Endothelial cell of umbilical vein (primary cell): ENCODE results near the gene KIRREL1. TPM values are rescaled to one million over a fixed set of nuclear protein-coding genes. Genes with fewer than 3 reads are reported as not detected.

Source experiments
- Bru-seq: library from RNA; stranded (reverse); fragments of 400-500 nt; gene quantifications from one replicate; lab custom pipeline; 2021; lab: Mats Ljungman, UMichigan
- BruChase-seq, 2 experiments: library from RNA; stranded (reverse); fragments of 400-500 nt; gene quantifications; one replicate each; lab custom pipeline; 2021; lab: Mats Ljungman, UMichigan
- BruUV-seq: library from RNA; stranded (reverse); fragments of 400-500 nt; replicated peaks from 2 replicates; lab custom pipeline; 2021; lab: Mats Ljungman, UMichigan
- CTCF ChIA-PET: fragments of 300-600, 350-600 bp; sonication (Branson Sonifier 250); formaldehyde crosslinking; loops from one replicate; lab custom pipeline; 2021; ENCODE audit warnings: antibody characterized with exemption, inconsistent platforms; lab: Charles Lee
- POLR2A ChIA-PET: fragments of 300-600, 350-600 bp; sonication (Branson Sonifier 250); formaldehyde crosslinking; loops from one replicate; lab custom pipeline; 2021; ENCODE audit warnings: antibody characterized with exemption, inconsistent platforms; lab: Charles Lee
- DNase-seq: peaks from one replicate; pipeline ENCODE4 v3.0.0-alpha.2; 2011; ENCODE audit warnings: low read depth, low spot score
- FAIRE-seq: peaks from 2 replicates; lab custom pipeline; 2011; peaks lifted over from hg19 to GRCh38; lab: Jason Lieb, UNC
- H2AFZ ChIP-seq: 2 replicates; pipeline ENCODE4 v1.6.0; 2012; ENCODE audit warnings: low read depth, low read length, control low read depth, inconsistent platforms
- H3K27ac ChIP-seq: 2 replicates; pipeline ENCODE4 v1.5.1; 2011; ENCODE audit warnings: low read depth, mild to moderate bottlenecking, control low read depth, low read length, moderate library complexity; ENCODE audit not compliant: insufficient read depth
- H3K27me3 ChIP-seq, 2 experiments: 2 replicates each; pipeline versions ENCODE4 v1.6.0 to v1.6.1; 2011; ENCODE audit warnings: low read length in 2 of 2, mixed read lengths in 1 of 2; ENCODE audit not compliant: control insufficient read depth in 2 of 2, insufficient read depth in 2 of 2
- H3K36me3 ChIP-seq, 2 experiments: 2 replicates in 1 of 2; 3 replicates in 1 of 2; pipeline ENCODE4 v1.5.1; 2011; ENCODE audit warnings: low read length in 2 of 2, mild to moderate bottlenecking in 1 of 2, moderate library complexity in 1 of 2; ENCODE audit not compliant: control insufficient read depth in 2 of 2, insufficient read depth in 2 of 2; ENCODE audit errors: extremely low read depth in 1 of 2
- H3K4me1 ChIP-seq: 3 replicates; pipeline ENCODE4 v1.5.1; 2011; ENCODE audit warnings: mild to moderate bottlenecking, low read length; ENCODE audit not compliant: control insufficient read depth, insufficient read depth; ENCODE audit errors: extremely low read depth
- H3K4me2 ChIP-seq: 2 replicates; pipeline ENCODE4 v1.6.1; 2011; ENCODE audit warnings: low read length, control low read depth, mixed read lengths; ENCODE audit not compliant: insufficient read depth
- H3K4me3 ChIP-seq, 3 experiments: fragments of 200-600 bp in 1 of 3; sonication (generic), shearing (Covaris generic) in 1 of 3; replicated peaks in 1 of 3; 2 replicates each; pipeline ENCODE4 v1.5.1; 2011 to 2016; ENCODE audit warnings: control low read depth in 3 of 3, low read length in 3 of 3, mild to moderate bottlenecking in 2 of 3, inconsistent platforms in 1 of 3, low read depth in 1 of 3, moderate library complexity in 1 of 3; ENCODE audit not compliant: insufficient read depth in 1 of 3
- H3K79me2 ChIP-seq: 2 replicates; pipeline ENCODE4 v1.6.0; 2012; ENCODE audit warnings: low read length, inconsistent platforms; ENCODE audit not compliant: control insufficient read depth, insufficient read depth
- H3K9ac ChIP-seq: replicated peaks from 2 replicates; pipeline ENCODE3; 2011; ENCODE audit warnings: low read length, control low read depth; ENCODE audit not compliant: insufficient read depth; ENCODE audit errors: extremely low read depth
- H3K9me1 ChIP-seq: replicated peaks from 3 replicates; pipeline ENCODE4 v1.6.0; 2011; ENCODE audit warnings: mild to moderate bottlenecking, low read length; ENCODE audit not compliant: control insufficient read depth, insufficient read depth; ENCODE audit errors: extremely low read depth
- H3K9me3 ChIP-seq: replicated peaks from 2 replicates; pipeline ENCODE4 v1.5.1; 2012; ENCODE audit warnings: low read length, inconsistent platforms; ENCODE audit not compliant: control insufficient read depth, insufficient read depth
- H4K20me1 ChIP-seq: replicated peaks from 2 replicates; pipeline ENCODE3; 2011; ENCODE audit warnings: mild to moderate bottlenecking, low read length; ENCODE audit not compliant: control insufficient read depth, insufficient read depth; ENCODE audit errors: extremely low read depth
- EZH2 ChIP-seq: IDR thresholded peaks from 2 replicates; pipeline ENCODE4 v1.6.1; 2012; ENCODE audit warnings: borderline replicate concordance, low read depth, mild to moderate bottlenecking, moderate library complexity, low read length, inconsistent platforms; ENCODE audit not compliant: severe bottlenecking
- FOS ChIP-seq: IDR thresholded peaks from 2 replicates; pipeline ENCODE4 v1.6.1; 2011; ENCODE audit warnings: mild to moderate bottlenecking, low read length, moderate library complexity, borderline replicate concordance; ENCODE audit not compliant: insufficient read depth
- GATA2 ChIP-seq: IDR thresholded peaks from 2 replicates; pipeline ENCODE4 v1.7.0; 2011; ENCODE audit warnings: low read depth, mild to moderate bottlenecking, moderate library complexity, mixed read lengths, low read length; ENCODE audit not compliant: insufficient read length, insufficient read depth
- JUN ChIP-seq: IDR thresholded peaks from 2 replicates; pipeline ENCODE4 v1.6.1; 2011; ENCODE audit warnings: borderline replicate concordance, low read depth; ENCODE audit not compliant: insufficient read length, insufficient read depth
- MYC ChIP-seq: IDR thresholded peaks from one replicate; pipeline ENCODE4 v1.6.1; 2011; ENCODE audit warnings: mild to moderate bottlenecking, low read depth, low read length
- POLR2A ChIP-seq: IDR thresholded peaks from 2 replicates; pipeline ENCODE4 v1.6.1; 2012; ENCODE audit warnings: low read depth, mild to moderate bottlenecking, control low read depth, low read length
- POLR2AphosphoS5 ChIP-seq: IDR thresholded peaks from 2 replicates; pipeline ENCODE4 v1.6.1; 2012; ENCODE audit warnings: low read depth, mild to moderate bottlenecking, control low read depth, low read length, moderate library complexity; ENCODE audit not compliant: insufficient read depth
- dilution Hi-C: fragments of 300-500 bp; cut with MboI; formaldehyde crosslinking; loops from one replicate; pipeline ENCODE4 v1.15.0; 2019; ENCODE audit warnings: low sequenced_read_pairs; ENCODE audit not compliant: extremely low pct_ligation_motif_present
- intact Hi-C: fragments of 100-400 bp; cut with micrococcal nuclease; formaldehyde crosslinking; loops from one replicate; pipeline ENCODE4 v1.10.0; 2022
- long read RNA-seq: library from polyadenylated mRNA; stranded (forward); transcript quantifications from one replicate; pipeline ENCODE4 v2.0.0, GENCODE V29; 2021
- polyA minus RNA-seq, 3 experiments: library from RNA; depleted of rRNA, polyadenylated mRNA; stranded (reverse); fragments of >200 nt; gene quantifications; 1 replicate in 1 of 3; 2 replicates in 2 of 3; pipeline ENCODE4 v1.2.3, GENCODE V29; 2011
- polyA plus RNA-seq, 4 experiments: library from polyadenylated mRNA; depleted of rRNA in 3 of 4; stranded (reverse) in 3 of 4; unstranded in 1 of 4; fragments of >200 nt; gene quantifications; 2 replicates each; pipeline versions ENCODE4 v1.2.1 to v1.2.3, GENCODE V29; 2011 to 2012; ENCODE audit warnings: missing spikeins in 1 of 4
- total RNA-seq: library from RNA; stranded (reverse); gene quantifications from 2 replicates; pipeline ENCODE4 v1.2.3, GENCODE V29; 2021
- TF ChIP-seq, protein P1 (sequence below): IDR thresholded peaks from 2 replicates; pipeline ENCODE4 v1.6.1; 2011; ENCODE audit not compliant: insufficient read depth, insufficient read length
- TF ChIP-seq, protein P2 (sequence below), 2 donors: IDR thresholded peaks; 1 replicate in 1 of 2; 2 replicates in 1 of 2; pipeline ENCODE4 v1.5.1; 2011; ENCODE audit warnings: low read length in 2 of 2, mild to moderate bottlenecking in 2 of 2, moderate library complexity in 2 of 2, control low read depth in 1 of 2, inconsistent platforms in 1 of 2, low read depth in 1 of 2; ENCODE audit not compliant: insufficient read depth in 1 of 2; ENCODE audit errors: extremely low read depth in 1 of 2

KIRREL1 gene
- total RNA-seq (53.6 and 57.6 TPM in 2 replicates), polyA plus RNA-seq (30.7 and 35.6 TPM in 2 replicates), polyA minus RNA-seq (63.2 and 77.1 TPM in 2 replicates), Bru-seq, nascent RNA (percentile 76 among the genes with signal in this experiment), BruChase-seq, experiment 1, labeled RNA remaining after a 6-hour chase (percentile 90 among the genes with signal in this experiment), BruChase-seq, experiment 2, labeled RNA remaining after a 2-hour chase (percentile 84 among the genes with signal in this experiment)
- polyA plus RNA-seq (2011; cell fraction: cytosol; rRNA removed), result 25.8 and 25.9 TPM in 2 replicates
- 62.9 and 76.2 TPM in 2 replicates for polyA plus RNA-seq (2011; cell fraction: nucleus; rRNA removed)
- polyA plus RNA-seq (2012), result 39.0 and 44.6 TPM in 2 replicates
- 21.1 TPM for polyA minus RNA-seq (2011; cell fraction: cytosol; rRNA and poly(A)+ RNA removed)
- polyA minus RNA-seq (2011; cell fraction: nucleus; rRNA and poly(A)+ RNA removed), result 40.4 and 44.9 TPM in 2 replicates
- long read RNA-seq, partial matches to known transcripts, result 2 of 26 reads
- long read RNA-seq, other reads (novel, unspliced or antisense), result 24 of 26 reads

DNA sequence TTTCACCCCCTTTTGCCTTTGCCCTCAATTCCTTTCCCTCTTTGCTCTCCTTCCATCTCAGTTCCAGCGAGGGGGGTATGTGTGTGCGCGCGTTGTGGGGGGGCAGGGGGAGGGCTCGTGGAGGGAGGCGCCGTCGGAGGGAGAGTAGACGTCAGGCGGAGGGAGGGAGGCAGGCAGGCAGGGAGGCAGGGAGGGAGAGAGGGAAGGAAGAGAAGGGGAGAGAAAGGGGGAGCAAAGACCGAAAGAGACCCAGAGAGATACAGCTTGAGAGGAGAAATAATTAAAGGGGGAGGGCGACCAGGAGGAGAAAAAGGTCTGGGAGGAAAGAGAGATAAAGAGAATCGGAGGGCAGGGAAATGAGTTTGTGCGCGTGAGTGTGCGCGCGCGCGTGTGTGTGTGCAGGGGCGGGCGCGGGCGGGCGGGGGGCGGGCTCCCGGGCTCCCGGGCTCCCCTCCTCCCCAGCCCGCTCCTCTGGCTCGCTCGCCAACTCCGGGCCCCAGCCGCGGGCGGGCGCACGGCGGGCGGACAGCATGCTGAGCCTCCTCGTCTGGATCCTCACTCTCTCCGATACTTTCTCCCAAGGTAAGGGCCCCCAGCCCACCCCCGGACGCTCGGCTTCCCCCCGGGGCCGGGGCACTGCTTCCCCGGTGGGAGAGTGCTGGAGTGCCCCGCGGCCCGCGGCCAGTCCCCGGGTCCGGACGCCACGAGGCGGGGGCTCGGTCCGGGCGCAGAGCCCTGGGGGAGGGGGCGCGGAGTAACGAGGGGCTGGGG, at the start of gene KIRREL1:
KIRREL1 (plus strand) TSS at position 499 of the 771 bp plus-strand sequence; CDS start at position 531, 32 bp downstream.
- Histone ChIP-seq H3K4me2 (peak within 1 kb of the TSS; percentile 97), H3K27ac (peak within 1 kb of the TSS; percentile 23), H3K9me3 (no peaks in the 10 kb centered on the region), H3K36me3 (peaks cover 0 to 2% of the 10 kb centered on the region in 2 experiments), H3K4me3 (peak within 1 kb of the TSS; percentile 61 to 87 (median 77)), H2AFZ (peak within 1 kb of the TSS; percentile 93), H3K4me1 (peaks cover 19% of the 10 kb centered on the region), H3K9ac (peak within 1 kb of the TSS; percentile 60), H4K20me1 (no peaks in the 10 kb centered on the region), H3K27me3 (peaks cover 8 to 13% of the 10 kb centered on the region in 2 experiments), H3K9me1 (no peaks in the 10 kb centered on the region), H3K79me2 (peaks cover 42% of the 10 kb centered on the region)
- intact Hi-C loops (no loop called here), dilution Hi-C loops (no loop called here)
- no TSS peak for BruUV-seq
- FAIRE-seq (peak; percentile 84), DNase-seq (peak; percentile 74)
- TF ChIP-seq EZH2 (no peak), POLR2A (peak; percentile 87), POLR2AphosphoS5 (peak; percentile 61), GATA2 (no peak), JUN (no peak), FOS (no peak), MYC (no peak)
- TF ChIP-seq, protein P1, sequence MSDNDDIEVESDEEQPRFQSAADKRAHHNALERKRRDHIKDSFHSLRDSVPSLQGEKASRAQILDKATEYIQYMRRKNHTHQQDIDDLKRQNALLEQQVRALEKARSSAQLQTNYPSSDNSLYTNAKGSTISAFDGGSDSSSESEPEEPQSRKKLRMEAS, result no peak
- TF ChIP-seq, protein P2, sequence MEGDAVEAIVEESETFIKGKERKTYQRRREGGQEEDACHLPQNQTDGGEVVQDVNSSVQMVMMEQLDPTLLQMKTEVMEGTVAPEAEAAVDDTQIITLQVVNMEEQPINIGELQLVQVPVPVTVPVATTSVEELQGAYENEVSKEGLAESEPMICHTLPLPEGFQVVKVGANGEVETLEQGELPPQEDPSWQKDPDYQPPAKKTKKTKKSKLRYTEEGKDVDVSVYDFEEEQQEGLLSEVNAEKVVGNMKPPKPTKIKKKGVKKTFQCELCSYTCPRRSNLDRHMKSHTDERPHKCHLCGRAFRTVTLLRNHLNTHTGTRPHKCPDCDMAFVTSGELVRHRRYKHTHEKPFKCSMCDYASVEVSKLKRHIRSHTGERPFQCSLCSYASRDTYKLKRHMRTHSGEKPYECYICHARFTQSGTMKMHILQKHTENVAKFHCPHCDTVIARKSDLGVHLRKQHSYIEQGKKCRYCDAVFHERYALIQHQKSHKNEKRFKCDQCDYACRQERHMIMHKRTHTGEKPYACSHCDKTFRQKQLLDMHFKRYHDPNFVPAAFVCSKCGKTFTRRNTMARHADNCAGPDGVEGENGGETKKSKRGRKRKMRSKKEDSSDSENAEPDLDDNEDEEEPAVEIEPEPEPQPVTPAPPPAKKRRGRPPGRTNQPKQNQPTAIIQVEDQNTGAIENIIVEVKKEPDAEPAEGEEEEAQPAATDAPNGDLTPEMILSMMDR (IDR thresholded peaks at IDR 0.05; ENCODE audit: extremely low read depth in 1 of 2, insufficient read depth in 1 of 2, low read depth in 1 of 2, low read length in 2 of 2), result no peak
- POLR2A ChIA-PET, result interaction anchor here (0.7 to 1.7 kb wide), 4 partner anchors 24 to 1006 kb away, joined by 3 to 6 read pairs (median 4); no protein-coding TSS in a partner anchor
- CTCF ChIA-PET, result interaction anchor here (1.0 to 11.5 kb wide), 28 partner anchors 9 to 125 kb away, joined by 3 to 460 read pairs (median 12); no protein-coding TSS in a partner anchor
